Adipose tissue (tissue), 3 donors: ENCODE measurements around the gene FN1. TPM values are rescaled to one million over a fixed set of nuclear protein-coding genes. Genes with fewer than 3 reads are reported as not detected.

Experiments used
- H3K27ac ChIP-seq: one replicate; pipeline ENCODE4 v1.5.1; 2013; ENCODE audit warnings: low read depth, low read length
- WGBS, 3 donors: extraction: QIAGEN DNeasy Blood & Tissue Kit; methylation state at CpG; one replicate each; pipeline ENCODE4 v1.1.7; 2013; 5-methylcytosine and 5-hydroxymethylcytosine counted together
- polyA plus RNA-seq, 3 donors: library from polyadenylated mRNA; stranded (reverse); fragments of 200-250 nt; gene quantifications; one replicate each; pipeline ENCODE4 v1.2.3, GENCODE V29; 2013
- donor health status: healthy with polysubstance abuse.
- donor health status: Bipolar disorder and iron deficiency.
- donor health status: healthy.

Gene FN1
- polyA plus RNA-seq, 3 donors: 19.0 to 76.8 (median 51.9) TPM

DNA sequence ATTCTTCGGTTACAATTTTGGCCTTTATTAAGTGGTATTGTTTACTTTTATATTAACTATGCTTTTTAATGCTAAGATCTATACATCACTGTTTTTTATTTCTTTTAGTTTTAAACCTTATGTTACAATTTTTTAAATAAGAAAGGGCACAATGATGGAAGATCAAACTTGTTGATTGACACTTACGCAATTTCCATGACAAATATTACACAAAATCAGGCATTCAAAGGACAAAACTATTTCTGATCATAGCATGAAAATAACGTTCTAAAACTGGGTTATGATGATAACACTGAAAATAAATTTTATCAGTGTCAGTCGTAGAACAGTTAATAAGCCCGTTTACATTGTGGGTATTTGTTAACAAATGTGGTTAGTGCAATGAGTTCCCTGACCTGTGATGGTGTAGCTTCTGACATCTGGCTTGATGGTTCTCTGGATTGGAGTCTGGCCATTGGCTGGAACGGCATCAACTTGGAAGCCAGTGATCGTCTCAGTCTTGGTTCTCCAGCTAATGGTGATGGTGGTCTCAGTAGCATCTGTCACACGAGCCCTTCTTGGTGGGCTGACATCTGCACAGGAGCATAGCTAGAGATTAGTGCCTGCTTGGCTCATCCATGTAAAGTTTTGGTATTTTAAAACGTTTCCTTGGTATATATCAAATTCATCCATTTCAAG is 59.6 kb downstream of the FN1 start:
- no peak overlapping the region for H3K27ac ChIP-seq
- WGBS, 3 donors: 89 to 90% (median 89%) methylated on average over 9 of the region's 9 CpGs

DNA sequence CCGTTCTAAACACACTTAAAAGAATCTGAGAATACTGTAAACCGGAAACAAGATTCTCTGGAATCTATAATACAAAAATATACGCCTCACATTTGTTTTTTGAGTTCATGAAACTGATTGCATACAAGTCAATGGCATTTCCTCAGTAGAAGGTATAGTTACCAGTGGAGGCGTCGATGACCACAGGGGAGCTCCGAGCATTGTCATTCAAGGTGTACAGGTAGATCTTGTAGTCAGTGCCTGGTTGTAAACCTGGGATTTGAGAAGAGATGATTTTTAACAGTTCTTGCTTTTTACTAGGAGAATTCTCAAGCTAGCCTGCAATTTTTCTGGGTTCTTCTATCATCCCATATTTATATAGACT is 60.4 kb downstream of the FN1 start:
- H3K27ac ChIP-seq: no peak overlapping the region
- WGBS, 3 donors: 94 to 98% (median 97%) methylated on average over 6 of the region's 6 CpGs

DNA sequence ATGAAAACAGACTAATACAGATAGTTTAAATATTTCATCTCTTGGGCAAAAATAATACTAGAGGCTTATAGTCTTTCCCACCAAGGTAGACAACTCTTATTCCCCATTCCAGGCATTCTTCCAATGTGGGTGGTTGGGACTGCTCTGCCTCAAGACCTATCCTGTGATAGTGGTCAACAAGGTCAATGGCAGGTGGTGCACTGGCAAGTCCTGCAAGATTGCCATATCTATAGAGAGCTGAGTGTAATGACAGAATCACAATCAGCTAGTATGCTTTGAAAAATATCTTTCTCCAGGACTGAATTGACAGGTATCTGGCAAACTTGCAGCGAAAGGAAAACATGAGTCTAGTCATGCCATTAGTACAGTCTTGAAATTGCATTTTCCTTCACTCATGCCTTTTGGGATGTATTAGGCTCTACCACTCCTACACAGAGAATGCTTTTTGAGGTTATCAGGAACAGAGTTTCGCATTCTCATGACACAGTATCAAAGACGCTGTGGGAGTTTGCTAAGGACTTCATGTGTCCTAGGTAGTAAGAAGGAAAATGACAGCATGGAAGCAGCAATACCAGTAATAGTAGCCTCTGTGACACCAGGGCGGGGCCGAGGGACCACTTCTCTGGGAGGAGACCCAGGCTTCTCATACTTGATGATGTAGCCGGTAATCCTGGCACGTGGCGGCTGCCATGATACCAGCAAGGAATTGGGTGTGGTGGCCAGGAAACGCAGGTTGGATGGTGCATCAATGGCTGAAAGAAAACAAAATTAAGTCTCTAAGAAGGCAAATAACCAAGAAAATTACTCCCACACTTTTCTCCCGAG is 61.0 kb downstream of the FN1 start:
- H3K27ac ChIP-seq: no peak overlapping the region
- WGBS, 3 donors: 94 to 95% (median 95%) methylated on average over 10 of the region's 10 CpGs

DNA sequence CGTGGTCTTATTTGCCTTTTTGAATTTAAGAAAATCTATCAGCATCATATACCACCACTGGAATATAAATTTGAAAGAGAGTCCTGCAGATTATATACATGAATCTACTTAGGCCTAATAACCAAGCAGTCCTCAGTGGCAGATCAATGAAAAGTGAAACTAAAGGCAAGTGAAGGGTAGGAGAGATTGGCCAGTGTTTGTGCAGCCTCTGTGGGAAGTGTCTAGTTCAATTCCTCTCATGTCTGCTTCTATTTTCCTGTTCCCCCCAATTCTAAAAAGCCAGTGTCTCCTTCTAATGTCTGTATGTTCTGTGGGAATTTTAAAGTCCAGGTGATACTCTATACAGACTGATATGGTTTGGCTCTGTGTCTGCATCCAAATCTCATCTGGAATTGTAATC is 61.9 kb downstream of the FN1 start:
- H3K27ac ChIP-seq: no peak overlapping the region
- WGBS, 3 donors: 77 to 90% (median 87%) methylated on average over 1 of the region's 1 CpG

DNA sequence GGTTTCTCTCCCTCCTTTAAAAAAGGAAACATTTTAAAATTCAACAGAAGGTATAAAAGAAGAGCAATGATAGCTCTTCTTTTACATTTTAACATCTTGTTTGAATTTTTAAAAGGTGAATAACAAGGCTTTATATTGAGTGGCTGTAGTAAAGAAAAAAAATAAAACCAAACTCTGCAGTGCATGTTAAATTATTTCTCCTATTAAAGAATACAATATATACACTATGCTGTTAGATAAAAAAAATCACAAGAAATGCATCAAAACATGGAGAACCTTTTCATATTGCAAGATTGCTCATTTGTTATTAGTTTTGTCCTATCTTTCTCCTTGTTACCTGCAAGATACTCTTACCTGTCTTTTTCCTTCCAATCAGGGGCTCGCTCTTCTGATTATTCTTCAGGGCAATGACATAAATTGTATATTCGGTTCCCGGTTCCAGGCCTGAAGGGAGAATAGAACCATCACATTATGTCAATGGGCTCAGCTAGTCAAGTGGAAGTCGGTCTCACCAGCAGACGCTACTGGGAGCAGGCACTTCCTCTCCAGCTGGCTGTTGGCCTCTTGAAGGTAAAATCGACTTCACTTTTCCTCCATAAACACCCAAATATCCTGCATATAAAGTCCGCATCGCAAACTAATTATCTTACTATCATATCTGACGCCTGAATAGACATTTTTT is 62.8 kb downstream of the FN1 start:
- no peak overlapping the region for H3K27ac ChIP-seq
- WGBS, 3 donors: 92 to 95% (median 93%) methylated on average over 9 of the region's 9 CpGs

DNA sequence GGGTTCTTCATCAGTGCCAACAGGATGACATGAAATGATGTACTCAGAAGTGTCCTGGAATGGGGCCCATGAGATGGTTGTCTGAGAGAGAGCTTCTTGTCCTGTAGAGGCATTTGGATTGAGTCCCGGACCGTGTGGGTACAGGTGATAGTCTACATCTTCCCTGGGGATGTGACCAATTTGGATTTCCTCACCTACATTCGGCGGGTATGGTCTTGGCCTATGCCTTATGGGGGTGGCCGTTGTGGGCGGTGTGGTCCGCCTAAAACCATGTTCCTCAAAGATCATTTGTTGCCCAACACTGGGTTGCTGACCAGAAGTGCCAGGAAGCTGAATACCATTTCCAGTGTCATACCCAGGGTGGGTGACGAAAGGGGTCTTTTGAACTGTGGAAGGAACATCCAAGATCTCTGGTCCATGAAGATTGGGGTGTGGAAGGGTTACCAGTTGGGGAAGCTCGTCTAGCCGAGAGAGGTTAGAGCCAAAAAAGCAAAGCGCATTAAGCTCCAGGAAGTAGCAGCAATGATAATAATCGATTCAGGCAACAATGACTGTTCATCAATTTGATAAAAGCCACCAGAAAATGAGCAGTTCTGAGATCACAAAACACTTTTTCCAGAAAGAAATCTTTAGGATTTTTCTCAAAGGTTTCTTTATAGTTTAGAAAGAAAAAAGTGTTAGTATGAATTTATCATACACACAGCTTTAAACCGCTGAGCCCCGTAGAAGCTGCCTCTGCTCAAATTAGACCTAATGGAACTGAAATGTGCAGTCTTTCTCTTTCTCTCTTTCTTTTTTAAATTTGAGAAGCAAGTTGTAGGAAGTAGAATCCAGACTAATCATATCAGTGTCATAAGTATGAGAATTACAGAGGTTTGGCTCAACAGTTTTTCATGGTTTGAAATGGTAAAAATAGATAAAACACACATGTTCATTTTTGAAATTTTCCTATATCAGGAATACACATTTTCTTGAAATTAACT is 63.7 kb downstream of the FN1 start:
- no peak overlapping the region for H3K27ac ChIP-seq
- WGBS, 3 donors: 88 to 91% (median 89%) methylated on average over 14 of the region's 14 CpGs

DNA sequence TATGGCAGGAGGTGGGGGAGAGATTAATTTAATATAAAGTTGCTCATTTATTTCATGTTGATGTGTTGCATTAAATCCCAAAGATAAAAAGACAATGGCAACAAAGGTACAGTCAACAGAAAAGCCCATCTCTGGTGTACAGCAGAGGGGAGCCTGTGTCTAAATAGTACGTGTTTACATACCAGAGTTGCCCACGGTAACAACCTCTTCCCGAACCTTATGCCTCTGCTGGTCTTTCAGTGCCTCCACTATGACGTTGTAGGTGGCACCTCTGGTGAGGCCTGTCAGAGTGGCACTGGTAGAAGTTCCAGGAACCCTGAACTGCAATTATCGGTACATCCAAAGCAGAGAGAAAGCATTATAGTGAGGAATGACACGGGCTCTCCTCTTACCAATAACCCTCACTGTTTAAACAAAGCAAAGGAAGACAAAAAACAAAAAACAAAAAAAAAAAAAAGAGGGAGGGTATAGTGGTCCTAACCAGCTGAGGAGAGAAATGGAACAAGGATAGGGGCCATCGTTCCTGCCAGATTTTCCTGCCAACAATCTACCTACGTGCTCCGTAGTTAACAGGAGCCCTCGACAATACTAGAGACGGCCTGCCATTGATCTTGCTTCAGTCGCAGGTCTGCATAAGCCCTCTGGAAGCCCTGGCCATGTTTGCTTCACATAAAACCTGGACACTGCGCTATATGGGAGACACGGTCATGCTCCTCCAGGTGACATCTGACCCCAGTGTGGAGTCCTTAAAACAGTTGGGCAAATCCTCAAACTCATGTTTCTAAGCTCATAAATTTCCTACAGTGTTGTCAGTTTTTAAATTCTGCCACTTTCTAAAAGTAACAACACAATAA is 65.5 kb downstream of the FN1 start:
- no peak overlapping the region for H3K27ac ChIP-seq
- WGBS, 3 donors: 80 to 82% (median 82%) methylated on average over 14 of the region's 14 CpGs

DNA sequence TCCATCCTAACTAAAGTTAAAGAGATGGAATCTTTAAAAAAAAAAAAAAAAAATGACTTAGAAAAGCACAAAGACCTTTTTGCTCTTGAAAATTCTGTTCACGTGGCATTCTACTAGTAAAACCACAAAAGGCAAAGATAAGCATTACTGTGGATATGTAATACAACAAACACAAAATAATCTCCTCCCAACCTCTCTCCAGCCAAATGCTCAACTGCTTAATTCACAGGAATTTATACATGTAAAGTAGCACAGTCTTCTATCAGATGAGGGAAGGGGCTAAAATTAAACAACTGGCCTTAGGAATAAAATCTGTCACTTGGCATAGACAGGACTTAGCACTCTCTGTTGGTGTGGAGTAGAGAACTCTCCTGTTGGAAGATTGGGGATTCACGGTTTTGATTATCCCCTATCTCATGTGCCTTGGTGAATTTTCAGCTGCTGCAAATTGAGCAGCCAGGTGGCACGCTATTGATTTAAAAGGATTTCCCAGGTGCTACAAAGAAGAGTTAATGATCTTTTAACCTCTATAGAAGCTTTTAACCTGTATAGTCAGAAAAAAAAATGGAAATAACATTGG is 66.6 kb downstream of the FN1 start:
- H3K27ac ChIP-seq: no peak overlapping the region
- WGBS, 3 donors: 71 to 92% (median 83%) methylated on average over 3 of the region's 3 CpGs

DNA sequence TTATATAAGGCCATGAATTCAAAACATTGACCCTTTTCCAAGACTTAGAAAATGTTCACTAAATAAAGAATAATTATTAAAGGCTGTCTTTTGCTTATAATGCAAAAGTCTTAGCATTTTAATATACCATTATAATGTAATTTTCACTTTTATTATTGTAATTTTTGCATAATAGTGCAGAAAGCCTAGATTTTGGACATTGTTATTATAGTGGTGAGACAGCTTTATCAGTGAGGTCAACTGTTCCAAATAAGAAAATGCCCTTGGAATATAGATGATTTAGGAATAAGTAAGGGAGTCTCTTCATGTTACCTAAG is 67.4 kb downstream of the FN1 start:
- no peak overlapping the region for H3K27ac ChIP-seq

DNA sequence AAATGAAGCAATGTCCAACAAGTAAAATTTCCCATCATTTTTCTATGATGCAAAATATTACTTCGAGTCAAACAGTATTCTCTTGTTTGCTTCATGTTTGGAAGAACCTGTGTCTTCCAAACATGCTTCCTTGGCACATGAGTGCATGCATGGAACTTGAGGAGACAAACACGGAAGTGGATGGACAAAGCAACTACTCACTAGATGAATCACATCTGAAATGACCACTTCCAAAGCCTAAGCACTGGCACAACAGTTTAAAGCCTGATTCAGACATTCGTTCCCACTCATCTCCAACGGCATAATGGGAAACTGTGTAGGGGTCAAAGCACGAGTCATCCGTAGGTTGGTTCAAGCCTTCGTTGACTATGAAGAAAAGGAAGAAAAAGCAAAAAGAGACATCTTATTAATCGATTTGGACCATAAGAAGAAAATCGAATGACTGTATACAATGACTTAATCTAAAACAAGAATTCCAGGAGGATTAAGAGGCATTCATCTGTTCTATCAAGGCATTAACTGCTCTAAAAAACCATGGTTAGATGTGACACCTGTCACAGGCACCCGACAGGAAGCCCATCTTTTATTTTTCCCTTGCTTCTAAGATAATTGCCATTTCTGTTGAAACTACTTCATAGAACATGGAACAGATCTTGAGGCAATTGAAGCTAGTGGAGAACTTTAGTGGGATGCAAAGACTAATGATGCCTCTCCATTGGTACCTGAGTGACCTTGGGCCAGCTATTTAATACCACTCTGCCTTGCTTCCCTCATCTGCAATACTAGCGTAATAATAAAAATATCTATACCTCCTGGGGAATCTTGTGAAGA is 68.0 kb downstream of the FN1 start:
- WGBS, 3 donors: 88 to 94% (median 88%) methylated on average over 11 of the region's 11 CpGs

DNA sequence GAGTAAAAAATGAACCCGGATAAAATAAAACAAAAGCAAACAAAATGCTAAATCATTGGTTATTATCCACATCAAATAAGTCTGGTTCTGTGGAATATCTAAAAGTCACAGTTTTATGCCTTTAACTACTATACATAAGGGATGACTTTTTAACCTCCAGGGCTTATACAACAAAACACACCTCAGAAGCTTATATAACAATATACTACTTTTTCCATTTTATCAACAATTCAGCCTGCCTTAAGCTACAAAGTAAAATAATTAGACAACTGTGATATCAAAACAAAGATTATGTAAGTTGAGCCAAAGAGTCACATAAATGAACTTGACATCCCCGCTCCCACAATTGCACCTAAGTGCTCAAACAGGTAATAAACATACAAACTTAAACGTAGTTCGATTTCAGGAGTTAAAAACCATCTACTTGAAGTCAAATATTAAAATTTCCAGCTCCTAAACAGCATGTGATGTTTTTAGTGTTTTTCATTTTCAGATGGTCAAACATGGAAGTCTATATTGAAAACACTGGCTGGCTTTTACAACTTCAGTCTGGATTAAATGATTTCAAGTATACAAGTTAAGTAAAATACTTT is 69.3 kb downstream of the FN1 start:
- H3K27ac ChIP-seq: no peak overlapping the region
- WGBS, 3 donors: 95 to 97% (median 95%) methylated on average over 4 of the region's 4 CpGs

More for the DNA sequence above, 68.0 kb downstream of the FN1 start:
- H3K27ac ChIP-seq: no peak overlapping the region

DNA sequence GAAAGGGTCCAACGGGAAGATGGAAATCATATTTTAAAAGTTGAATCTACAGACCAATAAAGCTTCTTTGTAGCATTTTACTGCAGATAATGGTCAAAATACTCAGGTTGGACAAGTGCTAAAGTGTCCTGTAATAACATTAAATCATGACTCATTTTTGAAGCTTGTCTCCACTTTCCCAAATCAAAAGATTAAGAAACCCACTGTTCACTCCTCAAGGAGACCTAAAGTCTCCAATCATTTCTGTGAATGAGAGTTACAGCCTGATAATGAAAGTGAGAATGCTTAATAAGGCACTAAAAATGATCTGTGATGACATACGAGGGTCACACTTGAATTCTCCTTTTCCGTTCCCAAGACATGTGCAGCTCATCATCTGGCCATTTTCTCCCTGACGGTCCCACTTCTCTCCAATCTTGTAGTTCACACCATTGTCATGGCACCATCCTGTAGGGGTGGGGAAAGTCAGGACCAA is 70.6 kb downstream of the FN1 start:
- H3K27ac ChIP-seq: no peak overlapping the region
- 90 to 92% (median 90%) methylated on average over 4 of the region's 4 CpGs for WGBS, 3 donors

DNA sequence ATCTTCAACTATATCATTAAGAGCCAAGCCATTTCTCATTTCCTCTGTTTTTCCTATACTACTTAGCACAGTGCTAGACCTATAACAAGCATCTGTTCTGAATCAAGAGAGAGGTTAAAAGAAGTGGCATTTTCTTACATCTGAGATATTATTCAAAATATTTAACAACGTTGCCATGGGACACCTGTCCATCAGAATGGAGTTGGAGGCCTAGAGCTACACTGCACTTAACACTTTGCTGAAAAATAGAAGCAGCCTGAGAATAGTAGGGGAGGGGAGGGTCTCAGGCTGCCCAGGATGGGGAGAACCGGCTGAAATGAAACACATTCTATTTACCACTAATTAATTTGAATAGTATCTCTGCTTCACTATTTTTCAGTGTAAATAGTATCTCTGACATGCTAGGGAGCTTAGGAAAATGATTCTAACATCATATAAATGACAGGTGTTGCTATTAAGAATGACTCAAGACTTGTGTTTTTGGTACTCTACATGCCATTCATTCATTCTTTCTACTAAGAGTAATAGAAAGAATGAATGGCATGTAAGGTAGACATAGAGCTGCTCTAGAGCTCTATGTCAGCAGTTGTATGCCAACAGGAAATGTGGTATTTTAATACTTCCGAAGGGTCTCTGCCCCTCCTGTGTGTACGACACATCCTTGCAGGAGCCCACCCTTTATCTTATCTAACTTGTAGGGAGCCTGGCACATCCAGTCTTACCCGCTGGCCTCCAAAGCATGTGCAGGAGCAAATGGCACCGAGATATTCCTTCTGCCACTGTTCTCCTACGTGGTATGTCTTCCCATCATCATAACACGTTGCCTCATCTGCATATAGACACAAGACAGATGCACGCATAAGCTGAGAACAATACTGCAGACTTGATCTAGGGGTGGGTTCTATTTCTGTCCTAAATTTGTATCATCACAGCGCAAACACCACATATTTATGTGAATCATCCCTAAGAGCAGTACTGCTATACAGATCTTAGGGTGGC is 71.4 kb downstream of the FN1 start:
- H3K27ac ChIP-seq: no peak overlapping the region
- 91 to 95% (median 94%) methylated on average over 10 of the region's 10 CpGs for WGBS, 3 donors

DNA sequence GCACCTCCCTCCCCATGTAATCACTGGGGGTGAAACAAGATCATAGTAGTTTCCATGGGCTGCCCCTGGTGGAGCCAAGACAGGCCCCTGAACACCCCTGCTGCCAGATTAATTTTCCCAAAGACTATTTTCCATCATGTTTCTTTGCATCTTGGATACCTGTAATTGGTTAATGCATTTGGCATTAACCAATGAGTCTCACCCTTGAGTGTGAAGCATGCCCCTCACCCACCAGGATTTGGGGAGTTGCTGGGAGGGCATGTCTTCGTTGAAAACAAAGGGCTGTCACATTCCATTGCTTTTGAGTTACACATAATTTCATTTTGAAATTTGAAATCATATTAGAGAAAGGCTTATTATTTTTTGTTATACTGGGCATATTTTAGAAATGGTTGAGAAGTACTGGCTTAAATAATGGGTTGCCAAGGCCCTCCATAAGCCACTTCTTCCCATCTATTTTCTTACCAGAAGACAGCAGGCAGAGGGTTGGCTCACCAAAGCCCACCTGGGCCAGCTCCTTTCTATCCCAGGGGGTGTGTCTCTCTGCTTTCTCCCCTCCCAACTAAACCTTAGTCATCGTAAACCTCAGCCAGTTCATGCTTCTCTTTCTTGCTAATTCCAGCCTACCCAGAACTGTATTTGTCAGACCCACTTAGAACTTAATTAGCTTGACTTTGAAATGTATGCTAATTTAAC is 72.3 kb downstream of the FN1 start:
- 83 to 91% (median 84%) methylated on average over 2 of the region's 2 CpGs for WGBS, 3 donors
- no peak overlapping the region for H3K27ac ChIP-seq
